GM06990 (cell line): ENCODE measurements around the gene SEPHS2.

Experiments
- DNase-seq: peaks from one replicate; pipeline ENCODE4 v3.0.0-alpha.2; 2011; ENCODE audit not compliant: insufficient read length; ENCODE audit errors: extremely low read depth
- H3K27me3 ChIP-seq: replicated peaks from 2 replicates; pipeline ENCODE4 v1.6.0; 2011; ENCODE audit warnings: low read length; ENCODE audit not compliant: control insufficient read depth, insufficient read depth
- H3K36me3 ChIP-seq: 2 replicates; pipeline ENCODE4 v1.5.1; 2011; ENCODE audit warnings: low read length; ENCODE audit not compliant: control insufficient read depth, insufficient read depth
- H3K4me3 ChIP-seq: replicated peaks from 2 replicates; pipeline ENCODE4 v1.5.1; 2011; ENCODE audit warnings: low read depth, mild to moderate bottlenecking, control low read depth, low read length
- TF ChIP-seq, protein P1 (sequence below): IDR thresholded peaks from 2 replicates; pipeline ENCODE4 v1.5.1; 2011; ENCODE audit warnings: low read length, control low read depth, mild to moderate bottlenecking, inconsistent platforms; ENCODE audit not compliant: insufficient read depth, poor library complexity, severe bottlenecking

The SEPHS2 gene

DNA sequence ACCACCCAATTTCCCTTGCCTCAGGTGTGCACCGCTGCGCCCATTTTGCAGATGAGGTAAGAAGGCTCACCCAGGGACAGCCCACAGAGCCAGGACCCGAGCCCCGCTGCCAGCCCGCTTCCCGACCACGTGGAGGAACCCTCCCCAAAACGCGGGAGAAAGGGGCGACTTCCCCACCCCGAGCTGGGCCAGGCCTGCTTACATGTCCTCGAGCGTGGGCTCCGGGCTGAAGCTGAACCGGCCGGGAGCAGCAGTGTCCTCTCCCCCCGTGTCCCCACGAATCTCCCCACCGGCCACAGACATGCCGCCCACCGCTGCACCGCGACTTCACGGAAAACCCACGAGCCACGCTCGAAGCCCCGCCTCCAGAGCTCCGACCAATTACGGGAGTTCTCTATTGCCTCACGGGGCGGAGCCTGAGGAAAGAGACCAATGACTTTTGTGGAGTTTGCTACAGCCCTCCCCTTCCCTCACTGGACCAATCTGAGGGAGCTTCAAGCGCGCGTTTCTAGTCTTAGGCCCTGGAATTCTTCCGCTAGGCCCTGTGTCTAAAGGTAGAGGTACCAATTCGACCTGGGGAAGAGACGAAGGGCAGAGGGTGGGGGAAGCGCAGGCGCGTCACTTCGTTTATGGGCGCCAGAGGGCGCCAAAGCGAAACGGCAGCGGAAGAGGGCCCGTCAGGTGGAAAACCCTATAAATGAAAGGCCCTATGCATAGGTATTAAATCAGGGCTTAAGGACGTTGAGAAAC lies 15.8 kb downstream of the SEPHS2 start, which contains the start of gene DCTPP1:
Gene DCTPP1, minus strand, starts transcription at position 353 of the 750 bp plus-strand sequence. Its CDS starts 50 bp downstream, at position 303.
- DNase-seq: peak; percentile 93
- TF ChIP-seq, protein P1, sequence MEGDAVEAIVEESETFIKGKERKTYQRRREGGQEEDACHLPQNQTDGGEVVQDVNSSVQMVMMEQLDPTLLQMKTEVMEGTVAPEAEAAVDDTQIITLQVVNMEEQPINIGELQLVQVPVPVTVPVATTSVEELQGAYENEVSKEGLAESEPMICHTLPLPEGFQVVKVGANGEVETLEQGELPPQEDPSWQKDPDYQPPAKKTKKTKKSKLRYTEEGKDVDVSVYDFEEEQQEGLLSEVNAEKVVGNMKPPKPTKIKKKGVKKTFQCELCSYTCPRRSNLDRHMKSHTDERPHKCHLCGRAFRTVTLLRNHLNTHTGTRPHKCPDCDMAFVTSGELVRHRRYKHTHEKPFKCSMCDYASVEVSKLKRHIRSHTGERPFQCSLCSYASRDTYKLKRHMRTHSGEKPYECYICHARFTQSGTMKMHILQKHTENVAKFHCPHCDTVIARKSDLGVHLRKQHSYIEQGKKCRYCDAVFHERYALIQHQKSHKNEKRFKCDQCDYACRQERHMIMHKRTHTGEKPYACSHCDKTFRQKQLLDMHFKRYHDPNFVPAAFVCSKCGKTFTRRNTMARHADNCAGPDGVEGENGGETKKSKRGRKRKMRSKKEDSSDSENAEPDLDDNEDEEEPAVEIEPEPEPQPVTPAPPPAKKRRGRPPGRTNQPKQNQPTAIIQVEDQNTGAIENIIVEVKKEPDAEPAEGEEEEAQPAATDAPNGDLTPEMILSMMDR: peak; percentile 84
- H3K4me3 ChIP-seq: peak within 1 kb of the TSS; percentile 81
- H3K36me3 ChIP-seq: peaks cover 2% of the 10 kb centered on the region; the same call in 1 of the 2 replicates
- no peaks in the 10 kb centered on the region for H3K27me3 ChIP-seq

DNA sequence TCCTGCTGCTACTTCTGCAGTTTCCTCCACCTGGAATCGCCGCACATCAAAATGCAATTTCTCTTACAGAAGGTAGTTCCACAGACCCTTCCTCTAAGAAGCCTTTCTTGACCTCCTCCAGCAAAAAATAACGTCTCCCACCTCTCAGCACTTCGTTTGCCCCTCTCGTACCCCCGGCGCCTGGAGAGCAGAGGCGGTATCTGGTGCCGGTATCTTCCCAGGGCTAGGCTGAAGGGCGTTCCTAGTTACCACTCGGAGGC lies 16.3 kb downstream of the SEPHS2 start:
- no peaks in the 10 kb centered on the region for H3K27me3 ChIP-seq
- peak overlapping the region; percentile 81 for H3K4me3 ChIP-seq
- no peak for DNase-seq
- TF ChIP-seq, protein P1: no peak
- peaks cover 5% of the 10 kb centered on the region for H3K36me3 ChIP-seq

DNA sequence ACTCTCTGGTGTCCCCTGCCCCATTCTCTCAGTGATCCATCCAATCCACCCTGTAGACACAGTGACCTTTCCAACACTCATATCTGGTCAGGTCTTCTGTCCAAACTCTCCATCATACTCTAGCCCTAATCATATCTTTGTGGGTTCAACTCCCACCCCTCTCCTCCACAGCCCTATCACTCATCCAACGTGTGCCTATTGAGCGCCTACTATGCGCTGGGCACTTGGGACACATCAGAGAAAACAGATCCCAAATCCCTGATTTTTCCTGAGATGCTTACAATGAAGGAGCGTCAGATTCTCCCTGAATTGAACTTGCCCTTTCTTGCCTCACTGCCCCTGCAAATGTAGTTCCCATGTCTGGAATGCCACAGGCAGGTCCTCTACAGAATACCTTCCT lies 17.6 kb downstream of the SEPHS2 start:
- Histone ChIP-seq H3K27me3 (no peaks in the 10 kb centered on the region), H3K4me3 (no peak overlapping the region), H3K36me3 (peaks cover 11% of the 10 kb centered on the region)
- no peak for DNase-seq
- TF ChIP-seq, protein P1: no peak

DNA sequence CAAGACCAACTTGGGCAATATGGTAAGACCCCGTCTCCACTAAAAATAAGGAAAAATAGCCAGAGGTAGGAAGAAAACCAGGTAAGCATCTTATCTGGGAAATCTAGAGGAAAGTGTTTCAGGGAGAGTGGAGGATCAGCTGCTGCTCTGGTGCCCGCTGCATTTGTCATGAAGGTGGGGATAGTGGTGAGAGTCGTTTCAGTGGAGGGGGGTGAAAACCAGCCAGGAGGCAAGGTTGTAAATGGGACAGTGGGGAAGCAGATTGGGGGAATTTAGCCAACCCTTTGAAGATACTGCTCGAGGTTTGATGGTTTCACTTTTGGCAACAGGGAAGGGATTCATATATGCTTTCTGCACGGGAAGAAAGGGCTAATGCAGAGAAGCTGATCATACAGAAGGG lies 24.7 kb downstream of the SEPHS2 start:
- Histone ChIP-seq H3K36me3 (peaks cover 14% of the 10 kb centered on the region), H3K4me3 (no peak overlapping the region), H3K27me3 (no peaks in the 10 kb centered on the region)
- TF ChIP-seq, protein P1: no peak
- DNase-seq: no peak

DNA sequence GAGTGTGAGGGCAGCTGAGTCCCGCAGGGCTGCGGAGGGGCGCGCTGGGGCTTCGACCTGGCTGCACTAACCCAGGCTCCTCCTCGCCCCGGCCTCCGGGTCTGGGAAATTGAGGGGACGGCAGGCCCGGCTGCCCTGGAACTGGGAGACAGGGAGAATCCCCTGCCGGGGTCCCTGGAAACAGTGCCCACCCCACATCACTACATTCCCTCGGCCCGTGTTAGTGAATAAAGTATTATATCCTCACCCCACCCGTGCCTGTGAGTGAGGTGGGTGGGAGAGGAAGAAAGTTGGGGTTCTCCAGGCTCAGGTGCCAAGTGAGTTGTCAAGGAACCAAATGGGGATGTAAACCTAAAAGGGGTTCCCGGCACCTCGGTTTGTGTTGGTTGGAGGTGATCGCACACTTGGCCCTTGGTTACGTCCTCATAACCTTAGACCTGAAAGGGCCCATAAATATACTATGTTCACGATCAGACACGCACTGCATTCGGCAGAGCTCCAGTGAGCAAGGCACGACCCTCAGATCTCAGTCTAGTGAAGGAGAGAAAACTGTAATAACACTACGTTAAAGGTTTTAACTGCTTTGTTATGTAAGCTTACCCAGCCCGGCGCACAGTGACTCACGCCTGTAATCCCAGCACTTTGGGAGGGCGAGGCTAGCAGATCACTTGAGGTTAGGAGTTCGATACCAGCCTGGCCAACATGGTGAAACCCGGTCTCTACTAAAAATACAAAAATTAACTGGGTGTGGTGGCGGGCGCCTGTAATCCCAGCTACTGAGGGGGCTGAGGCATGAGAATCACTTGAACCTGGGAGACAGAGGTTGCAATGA lies 27.1 kb downstream of the SEPHS2 start:
- DNase-seq: no peak
- peaks cover 2% of the 10 kb centered on the region for H3K36me3 ChIP-seq
- TF ChIP-seq, protein P1: no peak
- H3K27me3 ChIP-seq: no peaks in the 10 kb centered on the region
- H3K4me3 ChIP-seq: peak overlapping the region; percentile 72
